ENCODE data around the gene TMEM33.

TMEM33 gene

GRCh38 chr4:42008011-42008786 lies 73.0 kb downstream of the TMEM33 start:
- DNase-seq, result no peak
